Right lobe of liver (tissue), 6 donors: ENCODE data around the gene STAC2. TPM values are rescaled to one million over a fixed set of nuclear protein-coding genes. Genes with fewer than 3 reads are reported as not detected.

Experiments
- ATAC-seq, 4 donors: fragments of 200-7000 bp; cut with Tn5 transposase; one replicate each; pipeline ENCODE4 v1.9.1; 2020; ENCODE audit warnings: mild to moderate bottlenecking in 4 of 4, moderate library complexity in 4 of 4
- DNase-seq, 3 donors: peaks; one replicate each; pipeline ENCODE4 v3.0.0-alpha.2; 2020
- H3K27ac ChIP-seq, 3 donors: fragments of 200-600 bp; one replicate each; pipeline ENCODE4 v1.8.0; 2022
- H3K27me3 ChIP-seq, 2 donors: fragments of 200-600 bp; one replicate each; pipeline ENCODE4 v1.8.0; 2022
- H3K36me3 ChIP-seq, 4 donors: fragments of 200-600 bp; sonication (generic) in 1 of 4; one replicate each; pipeline versions ENCODE4 v1.5.1 to v1.8.0; 2017 to 2022; ENCODE audit warnings: control low read depth in 1 of 4
- H3K4me1 ChIP-seq, 4 donors: fragments of 200-600 bp; sonication (generic) in 1 of 4; one replicate each; pipeline versions ENCODE4 v1.5.1 to v1.8.0; 2017 to 2022; ENCODE audit warnings: control low read depth in 1 of 4
- H3K4me3 ChIP-seq, 3 donors: fragments of 200-600 bp; one replicate each; pipeline ENCODE4 v1.8.0; 2022
- H3K9me3 ChIP-seq, 4 donors: fragments of 200-600 bp; sonication (generic) in 1 of 4; one replicate each; pipeline versions ENCODE4 v1.5.1 to v1.8.0; 2017 to 2022; ENCODE audit warnings: control low read depth in 1 of 4
- CTCF ChIP-seq, 4 donors: fragments of 200-600 bp in 3 of 4; fragments of 450-650 bp in 1 of 4; IDR thresholded peaks; one replicate each; pipeline versions ENCODE4 v1.5.1 to v1.8.0; 2016 to 2022; ENCODE audit warnings: antibody characterized with exemption in 4 of 4, mild to moderate bottlenecking in 2 of 4
- POLR2A ChIP-seq: fragments of 450-650 bp; IDR thresholded peaks from one replicate; pipeline ENCODE4 v1.6.1; 2017; ENCODE audit warnings: antibody characterized with exemption, mild to moderate bottlenecking
- WGBS: methylation state at CpG from one replicate; pipeline ENCODE4 v1.1.6; 2018; ENCODE audit warnings: low coverage, low lambda C conversion rate; ENCODE audit not compliant: insufficient coverage; ENCODE audit errors: missing lambda C conversion rate; 5-methylcytosine and 5-hydroxymethylcytosine counted together
- intact Hi-C, 2 donors: fragments of 100-400 bp; cut with DNase I; formaldehyde crosslinking; loops; one replicate each; pipeline versions ENCODE4 v1.11.2 to v1.14.1; 2022
- total RNA-seq, 6 experiments: library from RNA; depleted of rRNA in 2 of 6; stranded (reverse); fragments of >200 nt in 2 of 6; fragmentation: NEBNext Ultra II Directional in 3 of 6; extraction: Animal tissue kit (Norgen Biotek cat#: 25700) in 3 of 6; gene quantifications; one replicate each; pipeline versions ENCODE4 v1.1.0 to v1.2.4, GENCODE V29; 2016 to 2023
- donor health status: DM: no; HTN: yes; CAD: no.
- donor health status: DM: no; HTN: no; CAD: no.
- donor health status: DM: no; HTN: no; CAD: no.
- donor health status: DM: no; HTN: yes; CAD: no.
- donor health status: DM: no; HTN: yes; CAD: no.

STAC2 gene
- total RNA-seq, 6 experiments from 2014 or later = not detected

GRCh38 chr17:39213852-39214251 is 11.9 kb downstream of the STAC2 start:
- no peaks in the 10 kb centered on the region for H3K36me3 ChIP-seq
- ATAC-seq (peak in 1 of 4 donors; percentile 40), DNase-seq (no peak)
- no peak overlapping the region for H3K4me3 ChIP-seq
- TF ChIP-seq POLR2A (no peak), CTCF (IDR thresholded peaks at IDR 0.05) (no peak)
- intact Hi-C loops = no loop called here
- H3K27ac ChIP-seq = no peak overlapping the region
- peaks cover 0 to 6% (median 0%) of the 10 kb centered on the region in 4 donors for H3K4me1 ChIP-seq
- H3K9me3 ChIP-seq = no peaks in the 10 kb centered on the region
- 100% methylated on average over 1 of the region's 9 CpGs for WGBS
- peaks cover 0 to 7% of the 10 kb centered on the region in 2 donors for H3K27me3 ChIP-seq

GRCh38 chr17:39212841-39213480 is 12.8 kb downstream of the STAC2 start:
- peaks cover 0 to 6% (median 0%) of the 10 kb centered on the region in 4 donors for H3K4me1 ChIP-seq
- 69% methylated on average over 9 of the region's 16 CpGs for WGBS
- TF ChIP-seq POLR2A (no peak), CTCF (IDR thresholded peaks at IDR 0.05) (no peak)
- intact Hi-C loops = no loop called here
- H3K36me3 ChIP-seq = no peaks in the 10 kb centered on the region
- peak in 2 of 4 donors; percentile 14 to 25 for ATAC-seq
- no peak for DNase-seq
- H3K27ac ChIP-seq = no peak overlapping the region
- no peak overlapping the region for H3K4me3 ChIP-seq
- no peaks in the 10 kb centered on the region for H3K9me3 ChIP-seq
- H3K27me3 ChIP-seq = peaks cover 0 to 7% of the 10 kb centered on the region in 2 donors

GRCh38 chr17:39212195-39212810 is 13.4 kb downstream of the STAC2 start:
- Histone ChIP-seq H3K4me3 (no peak overlapping the region), H3K9me3 (no peaks in the 10 kb centered on the region), H3K27me3 (peaks cover 0 to 2% of the 10 kb centered on the region in 2 donors), H3K36me3 (no peaks in the 10 kb centered on the region), H3K27ac (no peak overlapping the region), H3K4me1 (peaks cover 0 to 6% (median 0%) of the 10 kb centered on the region in 4 donors)
- TF ChIP-seq POLR2A (no peak), CTCF (IDR thresholded peaks at IDR 0.05) (no peak)
- ATAC-seq (no peak), DNase-seq (no peak)
- intact Hi-C loops = no loop called here
- WGBS = 83% methylated on average over 4 of the region's 11 CpGs

- WGBS = 22% methylated on average over 5 of the region's 22 CpGs
These were observed 15.7 kb downstream of the STAC2 start for GRCh38 chr17:39210093-39210434.

More at GRCh38 chr17:39210093-39210434, 15.7 kb downstream of the STAC2 start:
- no peak overlapping the region for H3K27ac ChIP-seq
- intact Hi-C loops = no loop called here
- peaks cover 0 to 6% (median 0%) of the 10 kb centered on the region in 4 donors for H3K4me1 ChIP-seq
- peaks cover 0 to 2% (median under 1%) of the 10 kb centered on the region in 4 donors for H3K36me3 ChIP-seq
- peak overlapping the region in 1 of 3 donors; percentile 14 for H3K4me3 ChIP-seq
- DNase-seq (no peak), ATAC-seq (no peak)
- no peaks in the 10 kb centered on the region for H3K27me3 ChIP-seq
- no peak for TF ChIP-seq POLR2A
- no peak for TF ChIP-seq CTCF (IDR thresholded peaks at IDR 0.05)
- no peaks in the 10 kb centered on the region for H3K9me3 ChIP-seq
